H9 (cell line): ENCODE data around the gene MICAL2. TPM values are rescaled to one million over a fixed set of nuclear protein-coding genes. Genes with fewer than 3 reads are reported as not detected.

ENCODE experiments used
- DNase-seq: peaks from one replicate; pipeline ENCODE4 v3.0.0-alpha.2; 2017
- H2AFZ ChIP-seq: one replicate; pipeline ENCODE4 v1.6.1; 2013; ENCODE audit warnings: mild to moderate bottlenecking, low read length, control low read depth, moderate library complexity
- H2AK5ac ChIP-seq: 2 replicates; pipeline ENCODE4 v1.6.1; 2013; ENCODE audit warnings: low read length, control low read depth, mixed read lengths; ENCODE audit not compliant: insufficient read length
- H2BK120ac ChIP-seq: one replicate; pipeline ENCODE4 v1.6.1; 2013; ENCODE audit warnings: low read depth, mild to moderate bottlenecking, low read length, control low read depth, inconsistent platforms; ENCODE audit not compliant: poor library complexity, severe bottlenecking
- H2BK12ac ChIP-seq: 2 replicates; pipeline ENCODE4 v1.6.1; 2013; ENCODE audit warnings: low read length, control low read depth, mixed read lengths, low read depth; ENCODE audit not compliant: insufficient read length
- H2BK15ac ChIP-seq: 2 replicates; pipeline ENCODE4 v1.6.1; 2013; ENCODE audit warnings: low read depth, low read length, control low read depth
- H2BK20ac ChIP-seq: one replicate; pipeline ENCODE4 v1.6.1; 2013; ENCODE audit warnings: low read depth, mild to moderate bottlenecking, low read length, control low read depth, inconsistent platforms; ENCODE audit not compliant: poor library complexity, severe bottlenecking
- H2BK5ac ChIP-seq: 2 replicates; pipeline ENCODE4 v1.6.1; 2013; ENCODE audit warnings: low read length, control low read depth, mixed read lengths; ENCODE audit not compliant: insufficient read length
- H3K14ac ChIP-seq: 2 replicates; pipeline ENCODE4 v1.6.1; 2013; ENCODE audit warnings: low read length, control low read depth; ENCODE audit not compliant: insufficient read depth
- H3K18ac ChIP-seq: 2 replicates; pipeline ENCODE4 v1.6.1; 2013; ENCODE audit warnings: low read depth, mild to moderate bottlenecking, mixed read lengths, low read length, control low read depth; ENCODE audit not compliant: insufficient read length
- H3K23ac ChIP-seq: 2 replicates; pipeline ENCODE4 v1.6.1; 2013; ENCODE audit warnings: low read length, control low read depth, mixed read lengths, low read depth; ENCODE audit not compliant: insufficient read length
- H3K23me2 ChIP-seq: 2 replicates; pipeline ENCODE4 v1.6.1; 2013; ENCODE audit warnings: low read depth, mild to moderate bottlenecking, mixed read lengths, low read length, control low read depth; ENCODE audit not compliant: insufficient read length, poor library complexity, severe bottlenecking
- H3K27ac ChIP-seq: 2 replicates; pipeline ENCODE4 v1.5.1; 2013; ENCODE audit warnings: low read length, control low read depth, mixed read lengths, low read depth; ENCODE audit not compliant: insufficient read length
- H3K27me3 ChIP-seq: 2 replicates; pipeline ENCODE4 v1.6.1; 2013; ENCODE audit warnings: low read length, control low read depth, inconsistent platforms; ENCODE audit not compliant: insufficient read depth
- H3K4ac ChIP-seq: 2 replicates; pipeline ENCODE4 v1.6.1; 2013; ENCODE audit warnings: low read depth, mild to moderate bottlenecking, control low read depth, inconsistent platforms, low read length, moderate library complexity
- H3K4me1 ChIP-seq: 2 replicates; pipeline ENCODE4 v1.6.1; 2013; ENCODE audit warnings: low read length, control low read depth, inconsistent platforms; ENCODE audit not compliant: insufficient read depth
- H3K4me2 ChIP-seq: 2 replicates; pipeline ENCODE4 v1.6.1; 2013; ENCODE audit warnings: low read length, control low read depth, mixed read lengths; ENCODE audit not compliant: insufficient read length, insufficient read depth
- H3K56ac ChIP-seq: 2 replicates; pipeline ENCODE4 v1.6.1; 2013; ENCODE audit warnings: low read depth, mild to moderate bottlenecking, mixed read lengths, low read length, control low read depth; ENCODE audit not compliant: insufficient read length
- H3K79me1 ChIP-seq: 2 replicates; pipeline ENCODE4 v1.6.1; 2013; ENCODE audit warnings: low read depth, mild to moderate bottlenecking, moderate library complexity, low read length, control low read depth, inconsistent platforms; ENCODE audit not compliant: insufficient read depth, poor library complexity, severe bottlenecking
- H3K79me2 ChIP-seq: 2 replicates; pipeline ENCODE4 v1.6.1; 2013; ENCODE audit warnings: low read length, control low read depth, inconsistent platforms; ENCODE audit not compliant: insufficient read depth
- H3K9ac ChIP-seq: 2 replicates; pipeline ENCODE4 v1.6.1; 2013; ENCODE audit warnings: low read length, control low read depth, mixed read lengths; ENCODE audit not compliant: insufficient read length; ENCODE audit errors: extremely low read depth
- H3K9me3 ChIP-seq: one replicate; pipeline ENCODE4 v1.6.1; 2013; ENCODE audit warnings: low read depth, low read length, inconsistent platforms; ENCODE audit not compliant: control insufficient read depth
- H3T11ph ChIP-seq: one replicate; pipeline ENCODE4 v1.6.1; 2013; ENCODE audit warnings: mild to moderate bottlenecking, low read length, control low read depth, inconsistent platforms
- H4K20me1 ChIP-seq: one replicate; pipeline ENCODE4 v1.6.1; 2013; ENCODE audit not compliant: control insufficient read depth, insufficient read length, insufficient read depth
- H4K5ac ChIP-seq: 2 replicates; pipeline ENCODE4 v1.6.1; 2013; ENCODE audit warnings: low read depth, mild to moderate bottlenecking, mixed read lengths, low read length, control low read depth; ENCODE audit not compliant: insufficient read length
- H4K8ac ChIP-seq: replicated peaks from 2 replicates; pipeline ENCODE4 v1.6.1; 2013; ENCODE audit warnings: low read length, control low read depth, mixed read lengths, low read depth; ENCODE audit not compliant: insufficient read length
- H4K91ac ChIP-seq: 2 replicates; pipeline ENCODE4 v1.6.1; 2013; ENCODE audit warnings: low read depth, mild to moderate bottlenecking, moderate library complexity, mixed read lengths, low read length, control low read depth; ENCODE audit not compliant: insufficient read length
- H3K27ac Mint-ChIP-seq, 3 experiments: 2 replicates in 2 of 3; 3 replicates in 1 of 3; pipeline ENCODE4 v1.8.0; 2020 to 2021; ENCODE audit warnings: mixed read lengths in 3 of 3, mild to moderate bottlenecking in 1 of 3, moderate library complexity in 1 of 3
- H3K27me3 Mint-ChIP-seq: 2 replicates; pipeline ENCODE4 v1.8.0; 2021; ENCODE audit warnings: low read depth, mild to moderate bottlenecking, moderate library complexity, mixed read lengths
- H3K36me3 Mint-ChIP-seq, 3 experiments: 2 replicates in 2 of 3; 3 replicates in 1 of 3; pipeline ENCODE4 v1.8.0; 2020 to 2021; ENCODE audit warnings: low read depth in 3 of 3, mixed read lengths in 3 of 3; ENCODE audit not compliant: insufficient read depth in 1 of 3
- H3K4me1 Mint-ChIP-seq, 2 experiments: 2 replicates each; pipeline ENCODE4 v1.8.0; 2020; ENCODE audit warnings: mixed read lengths in 2 of 2
- H3K4me3 Mint-ChIP-seq, 2 experiments: 2 replicates in 1 of 2; 3 replicates in 1 of 2; pipeline ENCODE4 v1.8.0; 2020 to 2021; ENCODE audit warnings: mild to moderate bottlenecking in 2 of 2, mixed read lengths in 2 of 2, moderate library complexity in 1 of 2
- H3K9me3 Mint-ChIP-seq, 2 experiments: 2 replicates in 1 of 2; 3 replicates in 1 of 2; pipeline ENCODE4 v1.8.0; 2020; ENCODE audit warnings: mild to moderate bottlenecking in 2 of 2, mixed read lengths in 2 of 2, moderate library complexity in 1 of 2
- WGBS: extraction: QIAGEN DNeasy Blood & Tissue Kit; methylation state at CpG from one replicate; pipeline ENCODE4 v1.1.7; 2013; ENCODE audit warnings: missing lambda C conversion rate, low lambda C conversion rate, mixed read lengths; ENCODE audit not compliant: insufficient read length; ENCODE audit errors: extremely low coverage; 5-methylcytosine and 5-hydroxymethylcytosine counted together
- total RNA-seq: library from RNA; stranded (reverse); gene quantifications from 2 replicates; pipeline ENCODE4 v1.2.1, GENCODE V29; 2021
- TF ChIP-seq, protein P1 (sequence below): fragments of 200-600 bp; sonication (generic); conservative IDR thresholded peaks from 3 replicates; pipeline ENCODE4 v1.8.0; 2021; ENCODE audit warnings: antibody characterized with exemption, mild to moderate bottlenecking

Gene MICAL2
- total RNA-seq, 1 experiment from 2014 or later, result 4.7 TPM

DNA sequence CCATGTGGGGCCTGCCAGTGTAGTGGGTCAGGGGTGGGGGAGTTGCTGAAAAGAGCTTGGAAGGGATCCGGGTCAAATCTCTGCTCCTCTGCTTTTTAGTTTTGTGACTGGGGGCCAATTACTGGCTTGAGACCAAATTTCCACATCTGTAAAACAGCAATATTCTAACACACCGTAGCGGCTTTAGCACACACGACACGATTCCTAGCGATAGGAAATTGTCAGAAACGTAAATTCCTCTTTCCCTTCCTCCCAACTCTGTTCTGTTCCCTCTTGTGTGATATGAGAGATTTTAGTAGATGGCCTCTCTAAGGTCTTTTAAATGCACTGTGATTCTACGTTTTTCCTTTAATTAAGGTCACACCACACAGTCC lies 71.9 kb downstream of the MICAL2 start:
- Mint-ChIP-seq H3K36me3 (no peaks in the 10 kb centered on the region), H3K4me1 (peaks cover 14 to 21% of the 10 kb centered on the region in 2 experiments), H3K4me3 (no peak overlapping the region), H3K27ac (no peak overlapping the region), H3K9me3 (no peaks in the 10 kb centered on the region), H3K27me3 (peaks cover 2% of the 10 kb centered on the region)
- Histone ChIP-seq H4K91ac (no peak overlapping the region), H2BK12ac (no peak overlapping the region), H2BK15ac (no peak overlapping the region), H3K27ac (no peak overlapping the region), H3K56ac (no peak overlapping the region), H4K5ac (no peak overlapping the region), H2AFZ (no peak overlapping the region), H2BK5ac (no peak overlapping the region), H3K18ac (no peak overlapping the region), H3K23me2 (no peaks in the 10 kb centered on the region), H3T11ph (no peak overlapping the region), H2AK5ac (no peak overlapping the region), H3K14ac (no peak overlapping the region), H4K8ac (no peak overlapping the region), H3K79me1 (no peaks in the 10 kb centered on the region), H2BK120ac (no peak overlapping the region), H3K4ac (no peak overlapping the region), H3K27me3 (no peaks in the 10 kb centered on the region), H2BK20ac (no peak overlapping the region), H3K4me1 (no peaks in the 10 kb centered on the region), H3K9me3 (no peaks in the 10 kb centered on the region), H3K23ac (no peak overlapping the region), H4K20me1 (no peaks in the 10 kb centered on the region), H3K79me2 (no peaks in the 10 kb centered on the region), H3K9ac (no peak overlapping the region), H3K4me2 (no peak overlapping the region)
- DNase-seq, result no peak
- no CpG with 5 or more reads among the region's 8 CpGs for WGBS
- TF ChIP-seq, protein P1, sequence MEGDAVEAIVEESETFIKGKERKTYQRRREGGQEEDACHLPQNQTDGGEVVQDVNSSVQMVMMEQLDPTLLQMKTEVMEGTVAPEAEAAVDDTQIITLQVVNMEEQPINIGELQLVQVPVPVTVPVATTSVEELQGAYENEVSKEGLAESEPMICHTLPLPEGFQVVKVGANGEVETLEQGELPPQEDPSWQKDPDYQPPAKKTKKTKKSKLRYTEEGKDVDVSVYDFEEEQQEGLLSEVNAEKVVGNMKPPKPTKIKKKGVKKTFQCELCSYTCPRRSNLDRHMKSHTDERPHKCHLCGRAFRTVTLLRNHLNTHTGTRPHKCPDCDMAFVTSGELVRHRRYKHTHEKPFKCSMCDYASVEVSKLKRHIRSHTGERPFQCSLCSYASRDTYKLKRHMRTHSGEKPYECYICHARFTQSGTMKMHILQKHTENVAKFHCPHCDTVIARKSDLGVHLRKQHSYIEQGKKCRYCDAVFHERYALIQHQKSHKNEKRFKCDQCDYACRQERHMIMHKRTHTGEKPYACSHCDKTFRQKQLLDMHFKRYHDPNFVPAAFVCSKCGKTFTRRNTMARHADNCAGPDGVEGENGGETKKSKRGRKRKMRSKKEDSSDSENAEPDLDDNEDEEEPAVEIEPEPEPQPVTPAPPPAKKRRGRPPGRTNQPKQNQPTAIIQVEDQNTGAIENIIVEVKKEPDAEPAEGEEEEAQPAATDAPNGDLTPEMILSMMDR, result no peak
